GM23248 (cell line): ENCODE results near the gene C6orf15.

Experiments used
- EZH2 ChIP-seq: fragments of 200-600 bp; sonication (generic); IDR thresholded peaks from 2 replicates; pipeline ENCODE4 v1.6.1; 2018; ENCODE audit warnings: antibody characterized with exemption, mild to moderate bottlenecking; ENCODE audit not compliant: insufficient read depth, poor library complexity, severe bottlenecking
- EZH2phosphoT487 ChIP-seq: fragments of 200-600 bp; sonication (generic); IDR thresholded peaks from 2 replicates; pipeline ENCODE4 v1.6.1; 2018; ENCODE audit warnings: antibody characterized with exemption, moderate library complexity, mild to moderate bottlenecking, low read depth; ENCODE audit not compliant: insufficient read depth

- TF ChIP-seq EZH2 = no peak
- TF ChIP-seq EZH2phosphoT487 = no peak
Observed at GRCh38 chr6:31126396-31127175, 14.2 kb upstream of the C6orf15 start.
